Activated CD4-positive, alpha-beta T cell treated with anti-CD3 and anti-CD28 coated beads, Interleukin-2, Interleukin-4, amounts not matched to agents 100 ng/mL and 50 ng/mL, durations not matched to agents 16 hours and 8 hours (primary cell): Measurements from ENCODE around the gene THSD7A.
A peak's percentile ranks its signal among the peaks of the same experiment; 100 is the strongest.
"Not testable (repeated sequence)": the region's sequence is repeated elsewhere in the genome, so short reads cannot be mapped to it uniquely, and the experiment has no call there.

Experiments used
- DNase-seq: peaks from one replicate; pipeline ENCODE4 v3.0.0-alpha.2; 2020; ENCODE audit warnings: low spot score

Gene THSD7A

DNA sequence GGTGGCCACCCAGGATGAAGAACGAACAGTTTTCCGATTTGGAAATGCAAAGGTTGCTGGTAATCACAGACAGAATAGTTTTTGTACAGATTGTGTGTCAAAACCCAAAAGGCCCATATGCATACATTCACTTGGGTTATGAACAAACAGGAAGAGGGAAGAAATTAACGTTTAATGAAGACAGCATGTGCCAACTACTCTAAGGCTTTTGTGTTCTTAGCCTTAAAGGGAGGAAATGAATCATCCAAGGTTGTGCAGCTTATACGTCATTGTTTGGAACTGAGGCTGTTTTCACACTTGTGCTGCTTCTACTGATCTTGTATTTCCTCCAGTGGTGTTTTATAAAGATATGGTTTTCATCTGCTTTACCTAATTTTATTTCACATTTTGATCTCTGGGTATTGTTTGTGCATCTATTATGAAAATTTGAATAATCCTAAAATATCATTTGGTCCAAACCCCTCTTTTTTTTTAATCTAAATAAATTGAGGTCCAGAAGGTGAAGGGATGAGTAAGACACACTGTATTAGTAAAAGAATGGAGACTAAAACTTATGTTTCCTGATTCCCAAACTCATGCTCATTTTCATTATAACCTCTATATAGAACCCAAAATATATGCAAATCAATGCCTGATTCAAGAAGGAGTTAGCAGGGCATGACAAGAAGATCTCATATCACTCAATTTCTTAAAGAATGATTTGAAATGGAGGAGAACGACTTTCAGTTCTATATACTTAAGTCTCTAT, 373.1 kb downstream of the THSD7A start:
- peak; percentile 33 for DNase-seq

DNA sequence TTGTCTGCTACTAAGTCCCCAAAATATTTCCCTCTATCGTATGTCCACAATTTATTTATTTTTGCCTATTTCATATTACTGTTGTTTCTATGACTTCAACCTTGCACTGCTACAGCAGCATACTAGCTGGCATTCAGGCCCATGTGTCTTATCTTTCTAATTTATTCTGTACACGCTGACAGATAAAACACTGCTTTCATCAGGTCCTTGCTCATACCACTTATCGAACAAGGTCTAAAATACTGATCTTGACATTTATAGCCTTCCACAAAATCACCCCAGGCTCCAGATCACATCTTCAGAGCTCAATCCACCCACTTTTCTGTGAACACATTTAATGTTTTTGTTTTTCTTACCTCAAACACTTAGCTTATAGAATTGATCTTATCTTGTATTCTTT, 374.6 kb downstream of the THSD7A start:
- DNase-seq = no peak

DNA sequence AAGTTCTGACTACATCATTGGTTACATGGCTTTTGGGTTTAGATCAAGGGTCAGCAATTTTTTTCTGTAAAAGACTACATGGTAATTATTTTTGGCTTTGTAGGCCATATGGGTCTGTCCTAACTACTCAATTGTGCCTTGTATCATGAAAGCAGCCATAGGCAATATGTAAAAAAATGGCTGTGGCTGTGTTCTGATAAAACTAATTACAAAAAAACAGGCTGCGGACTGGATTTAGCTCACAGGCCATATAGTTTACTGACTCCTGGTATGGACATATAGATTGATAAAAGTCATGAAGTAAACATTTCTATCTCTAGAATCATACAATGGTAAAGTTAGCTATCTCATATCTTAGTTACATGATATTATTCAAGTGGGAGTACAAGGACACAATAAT, 375.4 kb downstream of the THSD7A start:
- no peak for DNase-seq

DNA sequence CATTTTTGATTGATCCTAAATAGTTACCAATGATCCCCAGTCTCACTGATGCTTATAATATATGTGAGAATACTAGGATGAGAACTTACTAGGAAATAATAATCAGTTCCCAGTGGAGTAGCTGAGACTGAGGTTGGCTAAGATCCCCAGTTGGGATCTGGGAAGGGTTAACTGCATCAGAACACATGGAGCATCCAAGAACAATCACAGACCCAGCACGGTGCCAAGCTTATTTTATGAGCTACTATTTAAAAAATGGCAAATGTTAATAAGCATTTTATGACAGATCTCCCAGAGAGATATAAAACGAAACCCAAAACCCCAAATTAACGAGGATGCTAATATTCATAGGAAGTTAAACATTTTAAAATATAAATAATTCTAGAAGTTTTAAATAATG, 379.5 kb downstream of the THSD7A start:
- DNase-seq = no peak

DNA sequence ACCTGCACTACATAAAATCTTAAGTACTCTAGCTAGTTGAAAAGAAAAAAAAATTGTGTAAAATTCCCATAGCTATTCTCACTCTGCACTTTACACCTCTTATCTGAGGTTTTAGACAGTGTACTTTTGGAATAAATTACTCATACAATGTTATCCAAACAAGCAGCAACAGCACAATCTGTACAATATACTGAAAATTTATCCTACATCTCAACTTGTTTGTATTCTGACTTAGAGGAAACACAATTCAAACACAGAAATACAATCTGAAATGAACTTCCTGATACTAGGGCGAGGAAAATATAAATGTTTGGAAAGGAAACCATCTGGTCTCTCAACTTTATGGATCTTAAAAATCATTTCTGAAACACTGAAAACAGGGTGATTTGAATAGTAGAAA, 381.7 kb downstream of the THSD7A start:
- no peak for DNase-seq

DNA sequence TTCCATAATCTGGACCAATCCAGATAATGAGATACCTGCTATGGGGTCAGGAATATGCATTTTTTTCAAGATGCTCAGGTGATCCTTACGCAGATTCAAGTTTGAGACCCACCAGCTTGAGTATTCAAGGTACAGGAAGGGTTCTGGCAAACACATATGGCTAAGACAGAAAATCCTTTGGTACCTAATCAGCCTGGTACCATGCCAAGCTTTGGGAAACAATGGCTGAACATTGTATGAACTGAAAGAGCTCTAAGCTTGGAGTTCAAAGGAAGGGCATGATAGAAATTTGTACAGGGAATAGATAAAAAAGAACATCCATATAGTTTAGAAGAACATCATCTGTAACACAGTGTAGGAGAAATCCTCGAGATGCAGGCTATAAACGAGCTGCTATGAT, 382.7 kb downstream of the THSD7A start:
- no peak for DNase-seq

DNA sequence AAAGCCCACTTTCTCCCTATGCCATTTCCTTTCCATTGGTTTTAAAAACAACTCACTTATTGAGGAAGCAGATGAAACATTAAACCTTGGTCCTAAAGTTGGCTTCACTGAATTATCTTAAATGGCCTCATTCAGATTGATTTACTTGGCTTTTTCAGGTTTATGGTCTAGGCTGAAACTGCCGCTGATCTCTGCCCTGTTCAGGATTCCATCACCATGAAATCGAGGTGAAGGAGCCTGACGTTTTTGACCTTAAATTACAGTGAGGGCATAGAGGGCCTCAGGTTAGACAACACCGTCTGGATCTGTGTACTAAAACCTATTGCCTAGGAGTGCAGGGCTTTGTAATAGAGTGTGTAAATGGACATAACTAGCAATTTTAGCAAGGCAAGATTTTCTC, 383.7 kb downstream of the THSD7A start:
- no peak for DNase-seq

DNA sequence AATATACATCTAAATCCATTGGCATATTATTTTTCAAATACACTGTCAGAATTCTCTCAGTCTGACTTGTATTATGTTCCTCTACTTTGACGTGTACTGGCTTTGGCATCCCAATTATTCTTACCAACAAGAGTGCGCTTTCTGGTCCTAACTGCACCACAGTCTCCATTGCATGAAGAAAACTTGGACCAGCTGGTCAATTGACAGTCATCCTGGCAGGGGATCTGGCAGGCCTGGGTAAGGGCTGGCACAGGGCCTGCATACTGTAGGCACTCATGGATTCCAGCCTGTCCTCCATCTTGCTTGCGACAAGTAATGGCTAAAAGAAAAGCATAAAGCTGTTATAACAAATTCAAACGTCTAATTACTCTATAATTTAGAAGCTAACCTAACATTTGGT, 384.9 kb downstream of the THSD7A start:
- no peak for DNase-seq

DNA sequence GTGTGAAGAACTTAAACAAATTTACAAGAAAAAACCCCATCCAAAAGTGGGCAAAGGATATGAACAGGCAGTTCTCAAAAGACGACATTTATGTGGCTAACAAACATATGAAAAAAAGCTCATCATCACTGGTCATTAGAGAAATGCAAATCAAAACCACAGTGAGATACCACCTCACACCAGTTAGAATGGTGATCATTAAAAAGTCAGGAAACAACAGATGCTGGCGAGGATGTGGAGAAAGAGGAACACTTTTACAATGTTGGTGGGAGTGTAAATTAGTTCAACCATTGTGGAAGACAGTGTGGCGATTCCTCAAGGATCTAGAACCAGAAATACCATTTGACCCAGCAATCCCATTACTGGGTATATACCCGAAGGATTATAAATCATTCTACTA, 388.1 kb downstream of the THSD7A start:
- DNase-seq = not testable (repeated sequence)

DNA sequence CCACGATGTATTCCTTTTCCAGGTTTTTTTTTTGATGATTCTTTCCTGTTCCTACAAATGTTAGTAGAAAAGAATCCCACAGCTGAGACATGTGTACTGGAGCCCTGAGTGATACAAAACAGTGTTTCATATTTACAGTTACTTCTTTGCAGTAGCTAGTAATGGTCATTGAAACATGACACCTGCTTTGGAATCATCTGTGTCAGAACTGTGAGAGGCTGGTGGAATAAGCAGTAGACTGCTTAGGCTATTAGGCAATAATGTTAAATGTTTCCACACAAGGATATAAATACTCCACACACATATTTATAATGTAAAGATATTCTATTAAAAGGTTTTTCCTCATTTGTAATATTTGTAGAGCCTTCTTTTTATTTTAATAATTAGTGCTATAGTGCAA, 394.0 kb downstream of the THSD7A start:
- DNase-seq = no peak

DNA sequence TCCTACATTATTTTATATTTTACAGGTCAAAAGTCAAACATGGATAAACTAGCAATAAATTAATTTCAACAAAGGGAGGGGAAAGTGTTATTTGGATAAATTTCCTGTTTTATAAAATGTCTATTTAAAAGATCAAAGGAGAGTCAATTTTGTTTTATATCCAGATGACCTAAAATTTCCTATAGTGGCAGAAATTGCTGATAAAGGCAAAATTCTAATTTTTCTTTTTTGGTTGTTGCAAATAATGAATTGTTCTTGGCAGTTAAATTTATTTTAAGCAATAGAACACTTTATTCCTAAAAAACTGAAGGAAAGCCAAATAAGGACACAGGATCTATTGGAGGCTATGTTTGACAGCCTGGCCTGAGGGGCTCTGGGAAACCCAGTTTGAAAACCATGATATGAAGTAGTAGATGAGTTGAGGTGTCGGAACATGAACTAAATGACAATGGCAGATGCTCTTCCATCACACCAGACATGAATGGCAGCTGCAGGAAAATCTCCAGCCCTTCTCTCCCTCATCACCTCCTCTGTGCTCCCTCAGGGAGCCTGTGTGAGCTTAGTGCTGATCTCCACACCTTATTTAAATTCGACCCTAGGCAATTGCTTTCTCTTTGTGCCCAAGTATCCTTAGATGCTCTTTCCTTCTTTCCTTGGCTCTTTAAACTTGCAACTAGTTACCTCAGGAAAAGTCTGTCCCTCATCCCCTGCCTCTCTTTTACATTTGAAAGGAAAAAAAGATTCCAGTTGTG, 395.0 kb downstream of the THSD7A start:
- DNase-seq = no peak

DNA sequence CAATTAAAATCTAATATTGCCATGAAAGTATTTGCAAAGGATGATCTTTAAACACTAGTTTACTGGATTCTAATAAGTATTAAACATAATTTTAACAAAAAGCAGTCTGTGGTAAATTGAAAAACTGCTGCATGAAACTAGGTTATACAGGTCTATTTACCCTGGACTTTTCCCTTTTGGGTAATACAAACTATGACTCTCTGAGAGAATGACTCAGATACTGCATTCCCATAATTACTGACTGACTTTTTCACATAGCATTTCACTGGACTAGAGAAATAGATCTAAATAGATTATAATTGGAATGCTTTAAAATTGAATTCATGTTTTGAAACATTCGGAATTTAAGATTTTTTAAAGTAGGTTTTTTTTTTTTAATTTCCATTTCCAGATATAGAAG, 395.7 kb downstream of the THSD7A start:
- no peak for DNase-seq

DNA sequence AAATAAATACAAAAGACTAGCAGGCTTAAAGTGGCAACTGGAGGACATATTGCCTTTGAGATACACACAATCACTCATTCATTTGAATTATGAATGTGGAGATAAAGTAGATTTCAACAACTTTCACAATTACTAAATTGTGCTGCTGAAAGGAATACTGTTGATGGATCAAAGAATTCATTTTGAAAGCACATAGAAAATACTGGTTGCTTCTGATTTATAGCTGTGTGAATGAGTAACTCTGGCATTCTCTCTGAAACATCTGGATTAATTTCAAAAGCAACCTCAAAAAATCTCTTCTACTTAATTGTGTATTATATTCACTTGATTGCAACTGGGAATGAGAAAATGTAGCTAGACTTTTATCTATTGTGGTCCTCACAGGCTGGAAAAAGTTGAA, 397.6 kb downstream of the THSD7A start:
- no peak for DNase-seq

DNA sequence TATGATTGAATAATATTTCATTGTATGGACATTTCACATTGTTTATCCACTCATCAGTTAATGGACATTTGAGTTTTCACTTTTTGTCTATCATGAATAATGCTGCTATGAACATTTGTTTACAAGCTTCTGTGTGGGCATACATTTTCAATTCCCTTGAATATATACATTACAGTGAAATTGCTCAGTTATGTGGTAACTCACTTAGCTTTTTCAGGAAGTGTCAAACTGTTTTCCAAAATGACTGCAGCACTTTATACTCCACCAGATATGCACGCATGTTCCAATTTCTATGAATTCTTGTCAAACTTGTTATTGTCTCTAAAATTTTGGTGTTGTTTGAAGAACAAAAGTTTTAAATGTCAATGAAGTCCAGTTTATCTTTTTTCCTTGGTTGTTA, 401.2 kb downstream of the THSD7A start:
- DNase-seq = no peak

DNA sequence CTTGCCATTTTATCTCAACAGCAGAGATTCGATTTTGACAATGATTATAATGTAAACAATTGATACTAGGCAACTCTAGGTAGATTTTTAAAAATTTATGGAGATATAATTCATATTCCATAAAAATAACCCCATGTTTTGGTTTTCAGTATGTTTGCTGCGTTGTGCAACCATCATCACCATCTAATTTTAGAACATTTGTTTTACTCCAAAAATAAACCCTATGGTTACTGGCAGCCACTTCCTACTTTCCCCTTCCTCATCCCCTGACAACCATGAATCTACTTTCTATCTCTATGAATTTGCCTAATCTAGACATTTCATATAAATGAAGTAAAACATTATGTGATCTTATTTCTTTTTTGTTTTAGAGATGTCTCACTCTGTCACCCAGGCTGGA, 401.9 kb downstream of the THSD7A start:
- DNase-seq = no peak

DNA sequence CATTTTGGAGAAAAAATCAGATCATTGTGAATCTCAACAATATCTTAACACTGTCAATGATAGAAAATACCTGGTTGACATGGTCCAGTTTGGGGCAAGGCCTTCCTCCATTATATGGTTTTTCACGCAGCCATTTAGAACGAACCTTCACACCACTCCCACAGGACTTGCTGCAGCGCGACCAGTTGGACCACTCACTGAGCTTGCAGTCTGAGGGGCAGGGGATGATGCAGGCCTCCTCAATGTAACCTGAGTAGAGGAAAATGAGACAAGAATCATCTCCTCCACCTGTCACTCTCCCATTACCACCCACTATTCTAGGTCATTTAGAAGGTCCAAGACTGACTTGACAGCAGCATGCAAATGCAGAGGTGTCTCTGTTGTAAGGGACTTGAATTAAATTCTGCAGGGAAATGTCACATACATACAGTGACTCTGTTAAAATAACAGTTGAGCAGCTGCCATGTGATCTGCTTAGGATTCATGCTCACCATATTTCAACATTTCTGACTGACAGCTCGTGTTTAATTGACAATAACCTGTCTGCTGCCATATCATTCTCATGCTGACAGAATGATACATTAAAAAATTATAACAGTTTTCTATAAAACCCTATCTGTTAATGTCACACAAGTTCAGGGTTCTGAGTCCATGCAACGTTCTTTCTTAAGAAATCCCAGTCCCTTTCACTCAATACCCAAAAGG, 403.0 kb downstream of the THSD7A start:
- DNase-seq = no peak

DNA sequence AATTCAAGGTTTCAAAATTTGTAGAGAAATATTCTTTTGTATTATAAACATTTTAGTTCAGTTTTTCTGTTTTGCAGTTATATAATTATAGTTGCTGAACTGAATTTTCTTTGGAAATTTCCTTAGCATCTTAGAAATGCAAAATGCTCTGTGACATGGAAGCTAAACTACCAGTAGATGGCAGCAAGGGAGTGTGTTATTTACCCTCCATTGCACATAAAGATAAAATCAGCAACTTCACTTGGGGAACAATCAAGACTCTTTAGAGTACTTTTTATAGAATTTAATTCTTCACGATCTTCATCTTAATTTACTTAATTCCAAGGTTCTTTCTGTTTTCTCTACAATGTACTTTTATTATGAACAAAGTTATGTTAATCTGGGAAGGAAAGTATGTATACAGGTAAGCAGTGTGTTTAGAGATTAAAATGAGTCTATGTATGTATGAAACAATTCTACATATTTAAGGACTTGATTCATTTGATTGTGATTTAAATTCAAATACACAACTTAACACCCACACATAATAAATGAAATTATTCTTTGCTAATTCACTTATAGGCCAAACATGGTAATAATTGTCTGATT, 404.2 kb downstream of the THSD7A start:
- DNase-seq = peak; percentile 38

DNA sequence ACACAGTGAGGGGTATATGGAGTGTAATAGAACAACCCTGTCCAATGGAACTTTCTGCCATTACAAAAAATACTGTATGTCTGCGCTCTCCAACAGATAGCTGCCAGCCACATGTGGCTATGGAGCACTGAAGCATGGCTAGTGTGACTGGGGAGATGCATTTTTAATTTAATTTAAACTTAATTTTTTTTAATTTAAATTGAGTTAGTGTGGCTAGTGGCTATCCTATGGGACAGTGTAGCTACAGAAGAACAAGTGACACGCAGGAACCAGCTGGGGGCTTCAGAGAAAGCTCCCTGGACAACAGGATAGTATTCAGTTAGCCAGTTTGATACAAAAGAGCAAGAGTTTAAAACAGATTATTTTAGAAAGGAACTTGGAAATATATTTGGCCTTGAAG, 408.0 kb downstream of the THSD7A start:
- no peak for DNase-seq

DNA sequence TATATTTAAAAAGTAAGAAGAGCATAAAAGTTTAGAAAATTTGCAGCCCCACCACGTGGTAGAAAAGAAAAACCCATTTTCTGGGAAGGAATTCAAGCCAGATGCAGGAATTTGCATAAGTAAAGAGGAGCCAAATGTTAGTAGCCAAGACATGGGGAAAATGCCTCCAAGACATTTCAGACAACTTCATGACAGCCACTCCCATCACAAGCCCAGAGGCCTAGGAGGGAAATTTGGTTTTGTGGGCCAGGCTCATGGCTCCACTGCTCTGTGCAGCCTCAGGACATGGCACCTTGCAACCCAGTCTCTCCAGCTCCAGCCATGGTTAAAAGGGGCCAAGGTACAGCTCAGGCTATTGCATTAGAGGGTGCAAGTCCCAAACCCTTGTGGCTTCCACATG, 411.9 kb downstream of the THSD7A start:
- no peak for DNase-seq

DNA sequence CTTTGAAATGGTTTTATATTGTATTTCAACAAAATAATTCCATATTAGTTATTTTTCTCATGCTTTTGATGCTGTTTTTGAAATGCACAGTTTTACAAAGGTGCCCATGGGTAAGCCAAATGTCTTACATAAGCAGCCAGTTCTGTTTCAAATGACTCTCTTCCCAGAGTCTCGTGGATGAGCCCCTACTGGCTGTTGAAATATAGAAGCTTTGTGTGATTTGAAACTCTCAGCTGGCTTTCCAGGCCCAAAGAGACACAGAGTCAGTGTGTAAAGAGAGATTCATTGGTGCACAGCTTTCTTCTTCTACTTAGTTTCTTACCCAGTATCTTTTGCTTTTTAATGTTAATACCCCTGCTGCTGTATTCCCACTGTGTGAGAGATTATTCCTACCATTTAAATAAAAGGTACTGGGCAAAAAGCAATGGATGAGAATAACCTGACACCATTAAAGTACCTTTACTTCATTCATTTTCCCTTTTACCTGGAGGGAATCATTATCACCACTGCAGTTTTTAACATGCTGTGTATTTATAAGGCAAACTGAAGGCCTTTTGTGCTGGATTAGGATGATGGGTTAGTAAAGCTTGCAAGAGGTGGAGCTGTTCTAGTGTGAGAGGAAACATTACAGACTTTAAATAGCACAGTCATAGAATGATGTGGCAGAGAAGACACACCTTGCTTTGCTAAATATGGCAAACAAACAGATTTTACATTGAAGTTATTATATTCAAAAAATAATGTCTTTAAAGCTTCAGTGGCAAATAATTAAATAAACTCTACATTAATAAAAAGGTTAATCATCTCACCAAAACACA, 415.1 kb downstream of the THSD7A start:
- no peak for DNase-seq

DNA sequence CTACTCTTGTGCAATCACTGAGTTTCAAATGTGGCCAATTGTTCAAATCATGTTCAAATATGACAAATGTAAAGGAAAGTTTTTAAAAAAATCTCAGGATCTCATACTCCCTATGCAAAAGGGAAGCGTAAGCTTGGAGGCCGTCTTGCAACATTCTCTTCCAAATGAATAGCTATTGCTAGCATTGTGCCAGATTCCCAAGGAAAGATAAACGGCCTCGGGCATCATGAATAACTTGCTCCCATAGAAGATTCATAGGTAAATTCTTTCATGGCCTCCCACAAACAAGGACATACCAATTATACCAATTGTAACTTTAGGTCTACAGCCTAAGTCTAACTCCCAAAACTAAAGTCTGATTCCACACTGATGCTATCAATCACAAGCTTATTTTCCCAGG, 416.9 kb downstream of the THSD7A start:
- DNase-seq = no peak

DNA sequence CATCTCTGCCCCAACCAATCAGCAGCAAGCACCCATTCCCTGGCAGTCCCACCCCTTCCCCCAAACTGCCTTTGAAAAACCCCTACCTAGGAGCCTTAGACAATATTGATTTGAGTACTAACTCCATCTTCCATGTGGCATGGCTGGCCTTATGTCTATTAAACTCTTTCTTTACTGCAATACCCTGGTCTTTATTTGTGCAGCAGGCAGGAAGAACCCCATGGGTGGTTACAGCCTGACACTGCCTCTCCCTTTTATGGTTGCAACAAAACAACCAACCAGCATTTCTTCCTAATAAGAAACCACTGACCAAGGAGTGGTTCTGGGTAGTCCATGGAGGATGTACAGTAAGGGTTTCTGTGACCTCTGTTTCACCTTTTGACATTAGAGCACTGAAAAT, 418.1 kb downstream of the THSD7A start:
- DNase-seq = no peak
